HL-60 (cell line): ENCODE measurements around the gene C15orf40.

Source experiments
- CTCF ChIP-seq: IDR thresholded peaks from one replicate; pipeline ENCODE4 v1.5.1; 2011; ENCODE audit warnings: low read length, control low read depth, inconsistent platforms; ENCODE audit not compliant: insufficient read depth
- POLR2AphosphoS5 ChIP-seq: IDR thresholded peaks from 2 replicates; pipeline ENCODE4 v1.6.1; 2012; ENCODE audit warnings: low read depth
- SPI1 ChIP-seq: IDR thresholded peaks from 2 replicates; pipeline ENCODE4 v1.6.1; 2012; ENCODE audit warnings: low read depth, mild to moderate bottlenecking, borderline replicate concordance

- TF ChIP-seq CTCF = no peak
- TF ChIP-seq SPI1 = no peak
- TF ChIP-seq POLR2AphosphoS5 = no peak
Observed at GRCh38 chr15:82966671-82967071, 44.8 kb downstream of the C15orf40 start.
